ENCODE results near the gene TEX53. TPM values are rescaled to one million over a fixed set of nuclear protein-coding genes. Genes with fewer than 3 reads are reported as not detected.

Gene TEX53
- total RNA-seq, 3 donors from 2014 or later: not detected

GRCh38 chr9:114641967-114642366 is 15.6 kb downstream of the TEX53 start:
- intact Hi-C loops (cut with DNase I, micrococcal nuclease): no loop called here
- DNase-seq (no peak), ATAC-seq (no peak)
- TF ChIP-seq CTCF (IDR thresholded peaks at IDR 0.05): no peak
- H3K9me3 ChIP-seq: no peaks in the 10 kb centered on the region
- H3K4me1 ChIP-seq (ENCODE audit: low read depth): no peaks in the 10 kb centered on the region
- H3K4me3 ChIP-seq: no peak overlapping the region
- H3K36me3 ChIP-seq (ENCODE audit: low read depth): no peaks in the 10 kb centered on the region

- Histone ChIP-seq H3K4me3 (no peak overlapping the region), H3K4me1 (ENCODE audit: low read depth) (no peaks in the 10 kb centered on the region), H3K9me3 (no peaks in the 10 kb centered on the region), H3K36me3 (ENCODE audit: low read depth) (no peaks in the 10 kb centered on the region)
- no peak for ATAC-seq
- TF ChIP-seq CTCF (IDR thresholded peaks at IDR 0.05): no peak
- intact Hi-C loops (cut with DNase I, micrococcal nuclease): no loop called here
- no peak for DNase-seq
Observed at GRCh38 chr9:114638404-114638803, 19.2 kb downstream of the TEX53 start.

GRCh38 chr9:114634387-114634786 is 23.2 kb downstream of the TEX53 start:
- H3K4me1 ChIP-seq (ENCODE audit: low read depth): no peaks in the 10 kb centered on the region
- intact Hi-C loops (cut with DNase I, micrococcal nuclease): no loop called here
- no peak for ATAC-seq
- no peak for TF ChIP-seq CTCF (IDR thresholded peaks at IDR 0.05)
- no peaks in the 10 kb centered on the region for H3K9me3 ChIP-seq
- no peaks in the 10 kb centered on the region for H3K36me3 ChIP-seq (ENCODE audit: low read depth)
- no peak overlapping the region for H3K4me3 ChIP-seq
- DNase-seq: no peak

GRCh38 chr9:114633438-114634089 is 24.0 kb downstream of the TEX53 start:
- Histone ChIP-seq H3K9me3 (no peaks in the 10 kb centered on the region), H3K36me3 (ENCODE audit: low read depth) (no peaks in the 10 kb centered on the region), H3K4me1 (ENCODE audit: low read depth) (no peaks in the 10 kb centered on the region), H3K4me3 (no peak overlapping the region)
- intact Hi-C loops (cut with DNase I, micrococcal nuclease): no loop called here
- ATAC-seq (no peak), DNase-seq (no peak)
- no peak for TF ChIP-seq CTCF (IDR thresholded peaks at IDR 0.05)

GRCh38 chr9:114631166-114631565 is 26.4 kb downstream of the TEX53 start:
- no peak for TF ChIP-seq CTCF (IDR thresholded peaks at IDR 0.05)

More at GRCh38 chr9:114631166-114631565, 26.4 kb downstream of the TEX53 start:
- ATAC-seq: no peak
- Histone ChIP-seq H3K4me3 (no peak overlapping the region), H3K4me1 (ENCODE audit: low read depth) (no peaks in the 10 kb centered on the region), H3K36me3 (ENCODE audit: low read depth) (no peaks in the 10 kb centered on the region), H3K9me3 (no peaks in the 10 kb centered on the region)
- no peak for DNase-seq
- intact Hi-C loops (cut with DNase I, micrococcal nuclease): no loop called here
